NCI-H146 treated with DMSO at 0.1 percent for 48 hours (cell line): ENCODE results near the gene NIPAL4.
"Not testable (repeated sequence)": the region's sequence is repeated elsewhere in the genome, so short reads cannot be mapped to it uniquely, and the experiment has no call there.

Source experiments
- DNase-seq: peaks from one replicate; lab custom pipeline; 2025; ENCODE audit not compliant: unreplicated experiment; lab: John Stamatoyannopoulos, UW

Gene NIPAL4

GRCh38 chr5:157459715-157460599, at the start of gene NIPAL4:
Gene NIPAL4 (plus strand): TSS chr5:157460213. CDS start chr5:157460321, 108 bp downstream.
- no peak for DNase-seq

- DNase-seq, result no peak
These were observed 44.2 kb upstream of the NIPAL4 start for GRCh38 chr5:157415838-157416237.

DNA sequence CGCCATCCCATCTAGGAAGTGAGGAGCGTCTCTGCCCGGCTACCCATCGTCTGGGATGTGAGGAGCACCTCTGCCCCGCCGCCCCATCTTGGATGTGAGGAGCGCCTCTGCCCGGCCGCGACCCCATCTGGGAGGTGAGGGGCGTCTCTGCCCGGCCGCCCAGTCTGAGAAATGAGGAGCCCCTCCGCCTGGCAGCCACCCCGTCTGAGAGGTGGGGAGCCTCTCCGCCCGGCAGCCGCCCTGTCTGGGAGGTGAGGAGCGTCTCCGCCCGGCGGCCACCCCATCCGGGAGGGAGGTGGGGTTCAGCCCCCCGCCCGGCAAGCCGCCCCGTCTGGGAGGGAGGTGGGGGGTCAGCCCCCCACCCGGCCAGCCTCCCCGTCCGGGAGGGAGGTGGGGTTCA, 40.5 kb upstream of the NIPAL4 start:
- not testable (repeated sequence) for DNase-seq

GRCh38 chr5:157429920-157430319, 30.1 kb upstream of the NIPAL4 start:
- not testable (repeated sequence) for DNase-seq

DNA sequence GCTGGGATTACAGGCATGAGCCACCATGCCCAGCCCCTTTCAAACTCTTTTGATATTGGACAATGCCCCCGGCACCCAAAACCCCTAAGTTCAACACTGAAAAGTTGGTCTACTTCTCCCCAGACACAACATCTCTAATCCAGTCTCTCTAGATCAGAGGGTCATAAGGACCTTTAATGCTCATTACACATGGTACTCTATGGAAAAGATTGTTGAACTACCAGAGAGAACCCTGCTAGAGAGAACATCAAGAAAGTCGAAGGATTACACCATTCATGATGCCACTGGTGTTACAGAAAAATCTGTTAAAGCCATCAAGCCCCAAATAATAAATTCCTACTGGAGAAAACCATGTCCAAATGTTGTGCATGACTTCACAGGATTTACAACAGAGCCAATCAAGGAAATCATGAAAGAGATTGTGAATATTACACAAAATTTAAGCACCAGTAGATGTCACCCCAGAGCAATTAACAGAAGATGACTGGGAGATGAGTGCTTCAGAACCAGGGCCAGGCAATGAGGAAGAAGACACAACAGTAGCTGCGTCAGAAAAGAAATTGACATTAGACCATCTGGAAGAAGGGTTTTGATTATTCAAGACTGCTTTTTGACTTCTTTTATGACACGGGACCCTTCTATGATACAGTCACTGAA, 28.3 kb upstream of the NIPAL4 start:
- DNase-seq, result no peak

GRCh38 chr5:157434096-157434495, 25.9 kb upstream of the NIPAL4 start:
- DNase-seq, result no peak

- DNase-seq, result no peak
These were observed 16.9 kb upstream of the NIPAL4 start for GRCh38 chr5:157443041-157443549.

GRCh38 chr5:157444224-157444623, 15.8 kb upstream of the NIPAL4 start:
- no peak for DNase-seq

- no peak for DNase-seq
These were observed 14.1 kb upstream of the NIPAL4 start for GRCh38 chr5:157445745-157446411.

DNA sequence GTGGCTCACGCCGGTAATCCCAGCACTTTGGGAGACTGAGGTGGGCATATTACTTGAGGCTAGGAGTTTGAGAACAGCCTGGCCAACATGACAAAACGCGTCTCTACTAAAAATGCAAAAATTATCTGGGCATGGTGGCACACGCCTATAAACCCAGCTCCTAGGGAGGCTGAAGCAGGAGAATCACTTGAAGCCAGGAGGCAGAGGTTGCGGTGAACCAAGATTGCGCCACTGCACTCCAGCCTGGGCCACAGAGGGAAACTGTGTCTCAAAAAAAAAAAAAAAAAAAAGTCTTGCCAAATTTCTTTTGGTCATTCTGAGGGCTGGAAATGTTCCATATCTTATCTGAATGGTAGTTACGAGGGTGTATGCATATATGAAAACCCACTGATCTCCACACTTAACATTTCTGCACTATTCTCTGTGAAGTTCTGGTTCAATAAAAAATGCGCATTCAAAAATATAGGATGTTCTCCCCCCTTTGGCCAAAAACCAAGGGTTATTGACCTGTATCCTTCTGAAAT, 13.5 kb upstream of the NIPAL4 start:
- no peak for DNase-seq

GRCh38 chr5:157447201-157447637, 12.8 kb upstream of the NIPAL4 start:
- DNase-seq, result no peak

DNA sequence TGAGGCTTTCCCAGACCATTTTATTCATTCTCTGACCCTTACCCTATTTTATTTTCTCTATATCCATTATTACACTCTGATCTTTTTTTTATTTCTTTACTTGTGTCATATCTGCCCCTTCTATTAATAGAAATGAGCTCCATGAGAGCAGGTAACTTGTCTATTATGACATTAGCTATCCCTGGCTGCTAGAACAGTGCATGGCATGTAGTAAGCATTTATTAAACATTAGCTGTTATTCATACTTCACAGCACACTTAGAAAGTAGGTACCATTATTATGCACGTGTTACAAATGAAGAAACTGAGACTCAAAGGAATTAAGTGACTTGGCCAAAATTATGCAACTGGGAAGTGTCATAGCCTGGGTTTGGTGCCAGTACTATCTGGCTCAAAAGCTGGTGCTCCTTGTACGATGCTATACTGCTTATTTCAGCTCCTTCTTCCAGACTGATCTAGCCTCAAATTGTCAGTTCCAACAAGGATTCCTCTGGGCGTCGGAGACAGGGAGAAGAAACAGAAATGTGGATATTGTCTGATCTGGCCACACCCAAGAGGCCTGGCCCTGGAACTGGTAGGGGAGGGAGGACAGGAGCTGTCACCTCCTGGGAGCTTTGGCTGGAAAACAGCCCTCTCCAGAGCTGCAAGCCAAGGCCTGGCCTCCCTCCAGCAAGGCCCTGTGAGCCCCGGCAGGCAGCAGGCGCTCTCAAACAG, 10.8 kb upstream of the NIPAL4 start:
- DNase-seq, result no peak

DNA sequence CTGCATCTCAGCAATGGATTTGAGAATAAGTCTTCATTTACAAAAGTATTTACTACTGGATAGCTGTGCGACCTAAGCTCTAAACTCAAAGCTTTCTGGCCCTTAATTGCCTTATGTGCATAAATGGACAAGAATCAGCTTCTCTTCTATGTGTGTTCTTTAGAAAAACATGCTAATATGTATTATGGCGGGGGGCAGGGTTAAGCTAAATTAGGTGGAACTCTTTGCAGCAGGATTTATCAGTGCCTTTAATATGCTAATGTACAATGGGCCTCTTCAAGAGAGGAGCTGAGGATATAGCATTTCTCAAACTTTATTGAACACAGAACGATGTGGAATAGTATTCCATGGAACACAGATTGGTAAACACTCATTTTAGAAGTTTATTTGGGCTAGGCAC, 10.0 kb upstream of the NIPAL4 start:
- no peak for DNase-seq

GRCh38 chr5:157451806-157452205, 8.2 kb upstream of the NIPAL4 start:
- DNase-seq, result no peak

GRCh38 chr5:157454273-157454672, 5.7 kb upstream of the NIPAL4 start:
- DNase-seq, result no peak

- no peak for DNase-seq
These were observed 5.0 kb upstream of the NIPAL4 start for GRCh38 chr5:157455057-157455456.

DNA sequence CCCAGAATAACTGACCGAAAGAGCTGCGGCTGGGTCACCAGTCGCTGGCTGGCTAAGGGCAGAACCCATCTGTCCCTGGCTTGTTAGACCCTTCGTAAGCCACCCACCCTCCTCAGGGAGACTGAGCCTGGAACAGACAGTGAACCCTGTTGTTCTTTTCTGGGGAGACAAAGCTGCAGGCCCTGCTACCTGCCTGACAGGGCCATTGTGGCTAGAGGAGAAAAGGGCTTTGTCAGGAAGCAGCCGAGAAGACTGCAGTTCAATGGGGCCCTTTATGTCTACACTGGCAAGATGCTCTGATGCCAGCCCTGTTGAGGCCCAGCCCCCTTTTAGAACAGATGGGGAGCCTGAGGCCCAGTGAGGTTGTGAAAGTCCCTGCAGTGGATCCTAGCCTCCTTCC, 3.7 kb upstream of the NIPAL4 start:
- DNase-seq, result no peak

- DNase-seq, result no peak
These were observed 2.6 kb upstream of the NIPAL4 start for GRCh38 chr5:157457391-157457790.

DNA sequence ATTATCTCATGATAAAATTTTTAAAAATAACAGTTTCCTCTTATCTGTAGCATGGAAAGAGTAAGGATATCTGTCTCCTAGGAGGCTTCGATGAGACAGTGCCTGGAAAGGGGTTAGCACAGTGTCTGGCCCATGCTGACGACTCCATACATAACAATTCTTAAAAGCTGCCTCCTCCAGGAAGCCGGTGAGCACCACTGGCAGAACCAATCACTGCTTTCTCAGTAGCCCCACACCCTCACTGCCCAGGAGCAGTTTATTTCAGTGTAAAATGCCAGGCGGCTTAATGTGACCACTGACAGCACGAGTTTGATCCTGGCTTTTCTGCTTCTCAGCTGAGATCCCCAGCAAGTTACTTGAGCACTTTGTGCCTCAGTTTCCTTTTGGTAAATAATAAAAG, 1.2 kb upstream of the NIPAL4 start:
- no peak for DNase-seq

- DNase-seq, result no peak
These were observed 1.1 kb downstream of the NIPAL4 start for GRCh38 chr5:157460921-157461792.
